Stimulated activated CD4-positive, alpha-beta T cell treated with anti-CD3 and anti-CD28 coated beads, Interleukin-12 subunit alpha, Interleukin-12 subunit beta, amount 100 ng/mL, for 24 hours (primary cell): Measurements from ENCODE around the gene BBS12.
A peak's percentile ranks its signal among the peaks of the same experiment; 100 is the strongest.

Experiments used
- DNase-seq, 2 experiments: peaks; one replicate each; pipeline ENCODE4 v3.0.0-alpha.2; 2020; ENCODE audit warnings: low read depth in 2 of 2

BBS12 gene

GRCh38 chr4:122732329-122733026, at the start of gene BBS12:
Gene BBS12 (plus strand): TSS chr4:122732704. CDS start chr4:122741893, 9,189 bp downstream.
- DNase-seq: peak; percentile 98 to 99

GRCh38 chr4:122686691-122687090, 45.8 kb upstream of the BBS12 start:
- no peak for DNase-seq

- DNase-seq: no peak
Observed at GRCh38 chr4:122687531-122688061, 44.9 kb upstream of the BBS12 start.

GRCh38 chr4:122688529-122689140, 43.9 kb upstream of the BBS12 start:
- DNase-seq: no peak

- no peak for DNase-seq
Observed at GRCh38 chr4:122689972-122690371, 42.5 kb upstream of the BBS12 start.

- no peak for DNase-seq
Observed at GRCh38 chr4:122691988-122692387, 40.5 kb upstream of the BBS12 start.

- no peak for DNase-seq
Observed at GRCh38 chr4:122692641-122693520, 39.6 kb upstream of the BBS12 start.

GRCh38 chr4:122695226-122695625, 37.3 kb upstream of the BBS12 start:
- no peak for DNase-seq

- no peak for DNase-seq
Observed at GRCh38 chr4:122700178-122700725, 32.3 kb upstream of the BBS12 start.

- no peak for DNase-seq
Observed at GRCh38 chr4:122701061-122701460, 31.4 kb upstream of the BBS12 start.

GRCh38 chr4:122701965-122702364, 30.5 kb upstream of the BBS12 start:
- no peak for DNase-seq

GRCh38 chr4:122702939-122703338, 29.6 kb upstream of the BBS12 start:
- no peak for DNase-seq

GRCh38 chr4:122703868-122704267, 28.6 kb upstream of the BBS12 start:
- no peak for DNase-seq

- no peak for DNase-seq
Observed at GRCh38 chr4:122705009-122705408, 27.5 kb upstream of the BBS12 start.

GRCh38 chr4:122705547-122706117, 26.9 kb upstream of the BBS12 start:
- DNase-seq: no peak

GRCh38 chr4:122706511-122706910, 26.0 kb upstream of the BBS12 start:
- DNase-seq: no peak

- no peak for DNase-seq
Observed at GRCh38 chr4:122707497-122707896, 25.0 kb upstream of the BBS12 start.

- DNase-seq: no peak
Observed at GRCh38 chr4:122709236-122709635, 23.3 kb upstream of the BBS12 start.

- no peak for DNase-seq
Observed at GRCh38 chr4:122710434-122711308, 21.8 kb upstream of the BBS12 start.

- no peak for DNase-seq
Observed at GRCh38 chr4:122711919-122712318, 20.6 kb upstream of the BBS12 start.

- no peak for DNase-seq
Observed at GRCh38 chr4:122712782-122713181, 19.7 kb upstream of the BBS12 start.
